ENCODE results near the gene EIF1. TPM values are rescaled to one million over a fixed set of nuclear protein-coding genes. Genes with fewer than 3 reads are reported as not detected.
A peak's percentile ranks its signal among the peaks of the same experiment; 100 is the strongest.

The EIF1 gene
- total RNA-seq, 1 experiment from 2014 or later = 651 TPM

DNA sequence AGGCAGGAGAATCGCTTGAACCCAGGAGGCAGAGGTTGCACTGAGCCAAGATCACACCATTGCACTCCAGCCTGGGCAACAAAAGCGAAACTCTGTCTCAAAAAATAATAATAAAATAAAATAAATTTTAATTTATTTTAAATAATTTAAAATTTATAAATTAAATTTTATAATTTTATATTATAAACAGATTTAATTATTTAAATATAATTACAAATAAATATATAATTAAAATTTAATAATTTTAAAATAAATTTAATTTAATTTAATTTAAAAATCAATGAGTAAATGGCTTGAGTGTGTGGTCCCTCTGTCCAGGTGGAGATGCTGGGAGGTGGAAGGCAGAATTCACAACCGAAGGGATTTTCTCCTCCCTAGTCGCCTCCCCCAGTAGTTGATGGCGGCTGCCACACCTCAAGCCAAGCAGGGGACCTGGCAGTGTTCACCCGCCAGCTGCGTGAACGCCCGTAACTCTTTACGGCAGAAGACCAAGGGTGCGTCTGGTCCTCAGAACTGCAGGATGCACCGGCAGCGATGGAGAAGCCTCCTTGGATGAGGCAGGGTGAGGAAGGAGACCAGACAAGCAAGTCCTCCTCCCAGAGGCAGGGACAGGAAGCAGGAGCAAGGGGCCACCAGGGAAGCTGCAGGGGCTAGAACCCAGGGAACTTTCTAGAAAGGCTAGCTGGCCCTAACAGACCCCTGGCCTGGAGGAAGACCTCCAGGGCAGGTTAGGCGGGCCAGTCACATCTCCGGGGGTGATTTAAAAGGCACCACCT, 41.5 kb upstream of the EIF1 start:
- Histone ChIP-seq H4K91ac (ENCODE audit: insufficient read length, low read depth, low read length) (no peak overlapping the region), H3K4me1 (ENCODE audit: insufficient read depth, low read length) (no peaks in the 10 kb centered on the region), H2BK12ac (ENCODE audit: insufficient read length, low read depth, low read length) (no peak overlapping the region), H2AK5ac (ENCODE audit: insufficient read length, low read length) (no peak overlapping the region), H4K20me1 (ENCODE audit: control insufficient read depth, insufficient read depth, insufficient read length) (no peaks in the 10 kb centered on the region), H2AFZ (ENCODE audit: low read length) (no peak overlapping the region), H3K79me2 (ENCODE audit: insufficient read depth, low read length) (no peaks in the 10 kb centered on the region), H3K4ac (ENCODE audit: low read depth, low read length) (no peak overlapping the region), H3K27me3 (ENCODE audit: insufficient read depth, low read length) (no peaks in the 10 kb centered on the region), H3K9ac (ENCODE audit: extremely low read depth, insufficient read length, low read length) (no peak overlapping the region), H3K23me2 (ENCODE audit: insufficient read length, low read depth, low read length, poor library complexity, severe bottlenecking) (peaks cover 7% of the 10 kb centered on the region), H3K23ac (ENCODE audit: insufficient read length, low read depth, low read length) (no peak overlapping the region), H3T11ph (ENCODE audit: low read length) (no peak overlapping the region), H2BK120ac (ENCODE audit: low read depth, low read length, poor library complexity, severe bottlenecking) (no peak overlapping the region), H2BK15ac (ENCODE audit: low read depth, low read length) (no peak overlapping the region), H3K56ac (ENCODE audit: insufficient read length, low read depth, low read length) (no peak overlapping the region), H3K79me1 (ENCODE audit: insufficient read depth, low read depth, low read length, poor library complexity, severe bottlenecking) (no peaks in the 10 kb centered on the region), H3K27ac (ENCODE audit: insufficient read length, low read depth, low read length) (no peak overlapping the region), H2BK20ac (ENCODE audit: low read depth, low read length, poor library complexity, severe bottlenecking) (no peak overlapping the region), H2BK5ac (ENCODE audit: insufficient read length, low read length) (no peak overlapping the region), H3K18ac (ENCODE audit: insufficient read length, low read depth, low read length) (peak overlapping the region; percentile 51), H4K8ac (replicated peaks; ENCODE audit: insufficient read length, low read depth, low read length) (no peak overlapping the region), H3K4me2 (ENCODE audit: insufficient read depth, insufficient read length, low read length) (no peak overlapping the region), H3K14ac (ENCODE audit: insufficient read depth, low read length) (no peak overlapping the region; the same call in 1 of the 2 replicates), H3K9me3 (ENCODE audit: control insufficient read depth, low read depth, low read length) (no peaks in the 10 kb centered on the region), H4K5ac (ENCODE audit: insufficient read length, low read depth, low read length) (no peak overlapping the region)
- H3K9me3 Mint-ChIP-seq = no peaks in the 10 kb centered on the region
- no peak for TF ChIP-seq CTCF (conservative IDR thresholded peaks at IDR 0.05)
- no CpG with 5 or more reads among the region's 15 CpGs for WGBS (ENCODE audit: extremely low coverage, insufficient read length, low lambda C conversion rate)
- no peaks in the 10 kb centered on the region; a peak in 1 of 7 replicates for H3K36me3 Mint-ChIP-seq (ENCODE audit: insufficient read depth in 1 of 3, low read depth in 3 of 3)
- no peak overlapping the region for H3K4me3 Mint-ChIP-seq
- no peak for DNase-seq
- H3K27ac Mint-ChIP-seq = no peak overlapping the region
- H3K4me1 Mint-ChIP-seq = peaks cover 9 to 14% of the 10 kb centered on the region in 2 experiments
- peaks cover 3% of the 10 kb centered on the region for H3K27me3 Mint-ChIP-seq (ENCODE audit: low read depth)
